Mucosa of stomach (tissue), 1 donor: ENCODE data around the gene CD109.

Experiments used
- H3K27me3 ChIP-seq: one replicate; pipeline ENCODE4 v1.7.0; 2013; ENCODE audit warnings: mild to moderate bottlenecking, low read length; ENCODE audit not compliant: control insufficient read depth, insufficient read depth
- H3K36me3 ChIP-seq: one replicate; pipeline ENCODE4 v1.7.0; 2013; ENCODE audit warnings: low read length; ENCODE audit not compliant: control insufficient read depth, insufficient read depth
- H3K4me1 ChIP-seq: one replicate; pipeline ENCODE4 v1.7.0; 2013; ENCODE audit warnings: mild to moderate bottlenecking, low read length; ENCODE audit not compliant: control insufficient read depth, insufficient read depth
- H3K4me3 ChIP-seq: one replicate; pipeline ENCODE4 v1.7.0; 2013; ENCODE audit warnings: low read length
- H3K9ac ChIP-seq: one replicate; pipeline ENCODE4 v1.7.0; 2013; ENCODE audit warnings: mild to moderate bottlenecking, low read length, moderate library complexity
- H3K9me3 ChIP-seq: one replicate; pipeline ENCODE4 v1.7.0; 2013; ENCODE audit warnings: mild to moderate bottlenecking, low read length, moderate library complexity; ENCODE audit not compliant: control insufficient read depth
- donor health status: Pancreatic carcinoma.

The CD109 gene

DNA sequence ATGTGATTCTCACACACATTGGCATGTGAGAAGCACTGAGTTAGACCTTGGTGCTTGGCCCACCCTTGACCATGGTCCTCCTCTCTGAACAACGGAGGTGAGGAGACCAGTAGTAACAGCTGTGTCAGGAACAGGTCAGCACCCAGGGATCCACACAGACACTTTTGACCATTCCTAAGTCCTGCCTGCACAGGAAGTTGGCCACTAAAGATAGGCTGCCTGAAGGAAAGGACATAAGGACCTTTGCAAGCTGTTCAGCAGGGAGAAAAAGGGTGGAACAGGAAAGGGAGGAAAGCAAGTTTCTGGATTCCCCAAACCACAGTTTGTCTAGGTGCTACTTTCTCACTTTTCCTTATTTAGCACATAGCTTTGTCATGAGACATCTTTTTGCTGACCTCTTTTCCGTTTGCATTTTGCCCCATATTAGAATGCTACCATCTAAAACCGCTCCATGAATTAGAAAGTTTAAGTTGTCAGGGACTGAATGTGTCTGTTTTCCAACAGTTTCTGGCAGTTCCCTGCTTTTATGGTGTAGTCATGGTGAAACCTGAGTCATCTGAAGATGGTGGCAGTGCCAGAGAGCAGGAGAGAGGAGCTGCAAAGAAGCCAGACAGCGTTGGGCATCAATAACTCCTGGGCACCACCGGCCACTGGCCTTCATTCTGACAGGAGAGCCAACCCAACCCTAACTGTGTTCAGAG lies 1.1 kb upstream of the CD109 start:
- Histone ChIP-seq H3K36me3 (no peaks in the 10 kb centered on the region), H3K4me3 (no peak overlapping the region), H3K9ac (no peak overlapping the region), H3K4me1 (no peaks in the 10 kb centered on the region), H3K27me3 (no peaks in the 10 kb centered on the region), H3K9me3 (no peaks in the 10 kb centered on the region)

DNA sequence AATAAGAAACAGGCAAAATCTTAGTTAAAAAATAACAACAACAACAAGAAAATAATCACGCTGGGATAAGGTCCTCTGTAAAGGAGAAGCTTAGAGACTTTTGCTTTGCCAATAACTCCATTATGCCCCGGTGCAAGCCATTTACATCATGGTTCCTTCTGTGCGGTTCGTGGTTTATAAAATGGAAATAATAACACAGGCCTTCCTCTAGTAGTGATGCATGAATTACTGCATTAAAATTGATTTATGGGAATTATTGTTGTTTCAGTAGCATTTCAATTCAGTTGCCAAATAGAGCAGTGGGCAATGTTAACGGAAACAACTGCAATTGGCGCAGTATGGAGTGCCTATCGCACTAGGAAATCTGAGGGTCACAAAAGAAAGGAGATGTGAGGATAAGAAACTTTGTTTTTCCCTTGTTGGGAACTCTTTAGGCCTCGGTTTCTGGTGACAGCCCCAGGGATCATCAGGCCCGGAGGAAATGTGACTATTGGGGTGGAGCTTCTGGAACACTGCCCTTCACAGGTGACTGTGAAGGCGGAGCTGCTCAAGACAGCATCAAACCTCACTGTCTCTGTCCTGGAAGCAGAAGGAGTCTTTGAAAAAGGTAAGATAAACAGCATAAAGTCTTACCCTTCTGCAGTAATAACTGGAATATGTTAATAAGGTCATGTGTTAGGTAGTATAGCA lies 1.1 kb downstream of the CD109 start:
- Histone ChIP-seq H3K36me3 (no peaks in the 10 kb centered on the region), H3K9me3 (no peaks in the 10 kb centered on the region), H3K4me3 (no peak overlapping the region), H3K9ac (no peak overlapping the region), H3K27me3 (no peaks in the 10 kb centered on the region), H3K4me1 (no peaks in the 10 kb centered on the region)

DNA sequence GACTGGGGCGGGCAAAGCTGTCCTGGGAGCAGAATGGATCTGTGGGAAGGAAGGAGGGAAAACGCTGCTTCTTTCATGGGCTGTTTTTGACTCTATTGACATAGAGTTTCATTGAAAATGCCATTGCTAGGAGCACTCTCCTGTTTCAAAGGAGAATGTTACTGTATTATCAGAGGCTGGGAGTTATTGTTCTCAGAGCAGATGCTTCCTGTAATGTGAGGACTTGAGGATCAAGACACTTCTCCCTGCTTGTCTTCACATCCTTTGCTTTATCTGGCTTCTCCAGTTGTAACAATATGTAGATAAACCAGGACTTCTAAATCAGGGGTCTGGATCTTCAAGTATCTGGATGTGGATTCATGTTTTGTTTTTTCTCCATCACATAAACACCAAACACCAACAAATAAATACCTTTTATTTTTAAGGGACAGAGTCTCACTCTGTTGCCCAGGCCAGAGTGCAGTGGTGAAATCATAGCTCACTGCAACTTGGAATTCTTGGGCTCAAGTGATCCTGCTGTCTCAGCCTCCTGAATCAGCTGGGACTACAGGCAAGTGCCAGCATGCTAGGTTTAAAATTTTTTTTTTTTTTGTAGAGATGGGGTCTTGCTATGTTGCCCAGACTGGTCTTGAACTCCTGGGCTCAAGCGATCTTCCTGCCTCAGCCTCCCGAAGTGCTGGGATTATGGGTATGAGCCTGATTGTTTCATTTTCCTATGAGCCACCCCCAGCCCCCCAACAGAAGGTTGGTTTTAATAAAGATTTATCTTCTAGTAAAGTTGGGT lies 3.9 kb downstream of the CD109 start:
- H3K4me1 ChIP-seq: no peaks in the 10 kb centered on the region
- H3K27me3 ChIP-seq: no peaks in the 10 kb centered on the region
- H3K4me3 ChIP-seq: no peak overlapping the region
- H3K9ac ChIP-seq: no peak overlapping the region
- H3K9me3 ChIP-seq: no peaks in the 10 kb centered on the region
- no peaks in the 10 kb centered on the region for H3K36me3 ChIP-seq

DNA sequence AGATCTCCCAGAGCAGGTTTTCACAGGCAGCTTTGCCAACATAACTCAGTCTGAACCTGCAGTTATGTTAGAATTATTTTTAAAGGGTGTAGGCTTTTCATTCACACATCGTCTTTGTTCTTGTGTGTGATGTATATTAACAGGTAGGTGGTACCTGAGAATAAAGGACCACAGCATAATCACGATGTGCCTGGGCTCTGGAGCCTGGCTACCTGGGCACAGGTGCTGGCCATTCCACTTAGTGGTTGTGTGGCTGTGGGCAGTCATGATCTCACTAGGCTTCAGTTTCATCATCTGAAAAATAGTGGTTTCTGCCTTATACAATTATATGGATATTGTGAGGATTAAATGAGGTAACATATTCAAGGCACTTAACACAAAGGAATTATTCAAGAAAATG lies 6.4 kb downstream of the CD109 start:
- no peaks in the 10 kb centered on the region for H3K4me1 ChIP-seq
- H3K9ac ChIP-seq: no peak overlapping the region
- H3K27me3 ChIP-seq: no peaks in the 10 kb centered on the region
- H3K36me3 ChIP-seq: no peaks in the 10 kb centered on the region
- no peak overlapping the region for H3K4me3 ChIP-seq
- no peaks in the 10 kb centered on the region for H3K9me3 ChIP-seq

DNA sequence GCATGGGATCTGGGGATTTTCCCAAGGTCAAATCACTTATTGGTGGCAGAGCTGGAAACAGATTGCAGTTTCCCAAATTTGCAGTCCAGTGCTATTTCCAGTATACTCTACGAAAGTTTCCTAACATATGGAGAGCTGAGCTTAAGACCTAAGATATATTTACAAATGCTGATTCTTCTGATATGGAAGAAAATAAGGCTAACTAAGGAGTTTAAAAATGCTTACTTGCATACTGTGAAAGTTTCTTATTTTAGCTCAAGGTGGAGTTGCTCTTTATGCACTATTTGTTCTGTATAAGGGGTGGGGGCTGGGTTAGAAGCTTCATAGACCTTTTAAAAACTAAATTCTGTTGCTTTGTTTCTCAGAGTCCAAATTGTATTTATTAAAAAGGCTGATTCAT lies 7.5 kb downstream of the CD109 start:
- Histone ChIP-seq H3K4me3 (no peak overlapping the region), H3K4me1 (no peaks in the 10 kb centered on the region), H3K36me3 (no peaks in the 10 kb centered on the region), H3K9me3 (no peaks in the 10 kb centered on the region), H3K27me3 (no peaks in the 10 kb centered on the region), H3K9ac (no peak overlapping the region)

DNA sequence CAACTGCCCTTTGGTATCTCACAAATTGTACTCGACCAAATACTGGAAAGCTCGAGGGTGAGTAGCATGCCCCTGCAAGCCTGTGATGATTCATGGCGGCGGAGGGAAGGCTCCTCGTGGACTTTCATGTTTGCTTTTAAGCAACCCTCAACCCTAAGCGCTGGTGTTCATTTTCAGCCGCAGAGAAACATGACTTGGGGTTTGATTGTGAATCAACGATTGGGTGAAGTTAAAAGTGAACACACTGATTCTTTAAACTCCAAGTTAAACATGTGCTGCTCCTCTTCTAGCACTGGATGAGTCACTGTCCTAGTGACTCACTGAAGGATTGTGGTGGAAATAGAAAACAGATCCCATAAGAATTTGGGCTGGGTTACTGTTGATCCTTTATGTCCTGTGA lies 8.3 kb downstream of the CD109 start:
- Histone ChIP-seq H3K36me3 (no peaks in the 10 kb centered on the region), H3K4me3 (no peak overlapping the region), H3K9me3 (no peaks in the 10 kb centered on the region), H3K9ac (no peak overlapping the region), H3K4me1 (no peaks in the 10 kb centered on the region), H3K27me3 (no peaks in the 10 kb centered on the region)

DNA sequence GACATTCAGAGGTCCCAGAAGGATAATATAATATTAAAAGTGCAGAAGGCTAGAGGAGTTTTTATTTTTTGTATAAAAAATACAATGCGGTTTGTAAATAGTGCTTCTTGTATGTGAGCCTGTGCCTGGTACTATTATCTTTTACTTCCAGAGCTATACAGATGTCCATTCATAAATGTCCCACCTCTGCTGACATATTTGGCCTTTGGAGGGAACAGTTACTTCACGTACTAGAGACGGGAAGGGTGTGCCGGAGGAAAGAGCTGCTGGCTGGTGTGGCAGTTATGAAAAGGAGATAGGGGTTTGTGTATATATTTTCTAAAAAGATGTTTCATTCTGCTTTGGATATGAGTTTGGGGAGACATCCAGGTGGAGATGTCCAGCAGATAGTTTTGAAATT lies 8.8 kb downstream of the CD109 start:
- no peaks in the 10 kb centered on the region for H3K9me3 ChIP-seq
- no peak overlapping the region for H3K9ac ChIP-seq
- H3K4me1 ChIP-seq: no peaks in the 10 kb centered on the region
- H3K27me3 ChIP-seq: no peaks in the 10 kb centered on the region
- H3K4me3 ChIP-seq: no peak overlapping the region
- H3K36me3 ChIP-seq: no peaks in the 10 kb centered on the region

DNA sequence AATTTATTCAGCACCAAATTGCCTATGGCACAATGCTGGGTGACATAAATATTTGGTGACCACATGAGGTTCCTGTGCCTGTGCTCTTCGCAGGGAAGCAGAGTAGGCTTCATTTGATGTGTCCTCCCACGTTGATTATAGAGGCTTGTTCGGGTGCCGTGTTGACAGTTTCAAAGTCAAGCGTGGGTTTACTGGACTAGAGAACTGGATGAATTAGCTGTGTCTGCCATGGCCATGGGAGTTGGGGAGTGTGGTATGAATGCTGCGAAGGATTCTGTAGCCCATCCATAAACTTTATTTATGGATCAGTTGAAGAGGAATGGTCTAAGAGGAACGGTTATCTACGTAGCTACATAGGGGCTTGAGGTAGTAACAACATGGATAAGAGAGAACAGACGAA lies 11.0 kb downstream of the CD109 start:
- H3K27me3 ChIP-seq: no peaks in the 10 kb centered on the region
- H3K4me3 ChIP-seq: no peak overlapping the region
- H3K4me1 ChIP-seq: no peaks in the 10 kb centered on the region
- no peaks in the 10 kb centered on the region for H3K36me3 ChIP-seq
- no peaks in the 10 kb centered on the region for H3K9me3 ChIP-seq
- no peak overlapping the region for H3K9ac ChIP-seq

DNA sequence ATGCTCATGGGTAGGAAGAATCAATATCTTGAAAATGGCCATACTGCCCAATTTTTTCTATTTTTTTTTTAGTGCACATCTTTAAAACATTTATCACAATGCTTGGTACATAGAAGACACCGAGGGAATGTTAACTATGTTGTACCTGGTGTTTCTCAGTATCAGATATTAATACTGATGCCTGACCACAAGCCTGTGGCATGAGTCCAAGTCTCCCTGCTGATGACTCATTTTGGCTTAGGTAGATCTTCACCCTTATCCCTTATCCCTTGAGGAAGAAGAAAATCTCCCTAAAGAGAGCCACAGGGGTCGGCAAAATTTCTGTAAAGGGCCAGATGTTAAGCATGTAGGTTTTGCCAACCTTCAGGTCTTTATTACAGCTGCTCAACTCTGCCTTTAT lies 14.5 kb downstream of the CD109 start:
- Histone ChIP-seq H3K27me3 (no peaks in the 10 kb centered on the region), H3K9me3 (no peaks in the 10 kb centered on the region), H3K4me1 (no peaks in the 10 kb centered on the region), H3K9ac (no peak overlapping the region), H3K36me3 (no peaks in the 10 kb centered on the region), H3K4me3 (no peak overlapping the region)

DNA sequence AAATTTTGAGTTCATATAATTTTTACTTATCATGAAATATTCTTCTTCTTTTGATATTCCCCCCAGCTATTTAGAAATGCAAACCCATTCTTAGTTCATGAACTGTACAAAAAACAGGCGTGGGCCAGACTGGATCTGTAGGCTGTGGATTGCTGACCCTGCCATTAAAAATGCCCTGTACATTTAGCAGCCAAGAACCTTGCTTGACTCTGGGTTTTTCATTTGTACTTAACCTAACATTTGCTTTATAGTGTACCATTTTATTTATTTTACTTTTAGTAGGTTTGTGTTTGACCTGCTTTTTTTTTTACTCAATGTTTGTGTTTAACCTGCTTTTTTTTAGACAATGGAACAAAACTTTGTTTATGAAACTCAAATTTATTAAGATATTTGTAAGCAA lies 14.9 kb downstream of the CD109 start:
- H3K9ac ChIP-seq: no peak overlapping the region
- H3K4me1 ChIP-seq: no peaks in the 10 kb centered on the region
- H3K36me3 ChIP-seq: no peaks in the 10 kb centered on the region
- no peaks in the 10 kb centered on the region for H3K9me3 ChIP-seq
- no peaks in the 10 kb centered on the region for H3K27me3 ChIP-seq
- H3K4me3 ChIP-seq: no peak overlapping the region

DNA sequence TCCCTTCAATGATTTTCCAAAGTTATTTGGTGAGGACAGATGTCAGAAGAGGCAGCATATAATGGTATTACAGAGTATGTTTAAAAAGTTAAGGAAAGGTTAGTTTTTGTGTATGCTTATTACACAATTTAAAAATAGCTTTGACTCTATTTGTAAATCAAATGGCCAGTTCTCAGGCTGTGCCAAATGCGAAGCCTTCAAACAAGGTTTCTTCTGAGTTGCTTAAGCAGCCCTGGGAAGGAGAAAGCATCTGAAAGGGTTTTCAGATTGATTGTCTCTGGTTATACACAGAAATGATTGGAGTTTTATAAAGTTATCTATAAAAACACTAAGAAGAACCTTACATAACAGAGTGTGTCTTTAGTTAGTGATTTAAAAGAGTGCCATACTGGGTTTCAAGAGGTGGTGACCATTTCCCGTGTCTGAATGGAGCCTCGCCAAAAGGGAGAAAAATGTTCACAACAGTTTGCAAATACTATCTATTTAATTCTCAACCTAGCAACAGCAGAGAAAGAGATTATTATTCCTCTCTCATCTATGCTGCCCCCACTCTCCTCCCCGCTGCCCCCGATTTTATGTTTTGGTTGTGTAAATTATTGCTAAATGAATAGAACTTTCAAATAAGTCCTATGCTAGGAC lies 16.7 kb downstream of the CD109 start:
- H3K4me3 ChIP-seq: no peak overlapping the region
- H3K4me1 ChIP-seq: no peaks in the 10 kb centered on the region
- H3K27me3 ChIP-seq: no peaks in the 10 kb centered on the region
- H3K9ac ChIP-seq: no peak overlapping the region
- H3K36me3 ChIP-seq: no peaks in the 10 kb centered on the region
- H3K9me3 ChIP-seq: no peaks in the 10 kb centered on the region
